Left cardiac atrium (tissue), 4 donors: ENCODE measurements around the gene LOXHD1. TPM values are rescaled to one million over a fixed set of nuclear protein-coding genes. Genes with fewer than 3 reads are reported as not detected.

Source experiments
- ATAC-seq, 2 donors: fragments of 200-7000 bp; cut with Tn5 transposase; one replicate each; pipeline ENCODE4 v1.9.1; 2020; ENCODE audit warnings: mild to moderate bottlenecking in 2 of 2, moderate library complexity in 2 of 2
- DNase-seq: peaks from one replicate; pipeline ENCODE4 v3.0.0-alpha.2; 2020
- intact Hi-C, 2 donors: fragments of 100-400 bp; cut with DNase I; formaldehyde crosslinking; loops; one replicate each; pipeline versions ENCODE4 v1.14.1 to v1.15.1; 2022 to 2023
- total RNA-seq, 2 donors: library from RNA; stranded (reverse); fragmentation: NEBNext Ultra II Directional; extraction: Animal tissue kit (Norgen Biotek cat#: 25700); gene quantifications; one replicate each; pipeline ENCODE4 v1.2.1, GENCODE V29; 2021
- donor health status: DM: no; HTN: yes; CAD: no.
- donor health status: DM: no; HTN: yes; CAD: no; lungs with severe emphysema.
- donor health status: DM: yes; HTN: yes; CAD: no.
- donor health status: Dilated cardiomyopathy.

LOXHD1 gene
- total RNA-seq, 2 donors from 2014 or later: 0.24 to 0.59 TPM

DNA sequence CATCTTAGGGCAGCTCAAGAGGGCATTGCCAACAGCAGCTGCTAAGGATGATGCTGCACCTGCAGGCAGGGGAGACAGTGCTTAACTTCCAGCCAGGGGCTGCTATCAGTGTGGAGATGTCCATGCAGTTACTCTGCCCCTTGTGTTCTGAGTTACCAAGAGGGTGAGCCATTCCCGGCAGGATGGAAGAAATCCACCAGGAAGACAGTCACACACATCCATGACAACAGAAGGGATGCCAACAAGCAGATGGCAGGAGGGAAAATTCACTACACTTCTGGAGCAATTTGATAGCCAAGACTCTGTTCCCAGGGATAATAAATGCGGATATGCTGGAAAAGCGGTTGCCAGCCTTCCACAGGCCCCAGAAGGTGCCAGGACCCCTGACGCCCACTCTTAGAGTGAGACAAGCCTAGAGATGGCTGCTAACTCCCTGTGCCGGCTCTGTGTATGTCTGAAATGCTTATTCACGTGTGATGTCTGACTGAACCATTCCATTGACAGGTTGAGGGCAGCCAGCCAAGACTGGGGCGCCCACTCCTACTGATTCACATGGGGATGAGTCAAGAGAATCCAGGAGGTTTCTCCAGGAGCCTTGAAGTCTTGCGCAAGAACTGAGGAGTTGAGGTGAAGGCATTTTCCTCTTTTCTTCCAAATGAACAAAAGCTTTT, 24.5 kb downstream of the LOXHD1 start:
- intact Hi-C loops: no loop called here
- peak in 1 of 2 donors; percentile 91 for ATAC-seq

DNA sequence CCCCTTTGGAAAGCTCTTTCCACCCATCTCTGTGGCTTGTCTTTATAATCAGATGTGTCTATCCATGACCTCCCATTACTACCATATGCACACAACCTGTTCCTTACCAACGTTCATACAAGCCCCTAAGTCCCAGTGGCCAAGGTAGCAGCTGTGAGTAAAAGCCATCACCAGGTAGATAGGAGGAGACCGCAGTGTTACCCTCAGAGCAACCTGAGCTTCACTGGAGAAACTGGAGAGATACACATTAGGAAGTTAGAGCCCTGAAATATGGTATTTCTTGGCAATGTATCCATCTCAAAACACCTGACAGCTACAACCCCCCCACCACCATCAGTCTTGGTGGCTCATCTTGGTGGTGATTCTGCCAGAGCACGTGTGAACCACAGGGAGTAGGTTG, 26.0 kb downstream of the LOXHD1 start:
- ATAC-seq (no peak), DNase-seq (no peak)
- intact Hi-C loops: no loop called here

More for the DNA sequence above, 24.5 kb downstream of the LOXHD1 start:
- DNase-seq: no peak

- DNase-seq (no peak), ATAC-seq (no peak)
- intact Hi-C loops: no loop called here
These were observed 26.9 kb downstream of the LOXHD1 start for GRCh38 chr18:46630160-46630559.

- DNase-seq: no peak
- ATAC-seq: no peak
- intact Hi-C loops: no loop called here
These were observed 27.7 kb downstream of the LOXHD1 start for GRCh38 chr18:46629361-46629760.

- intact Hi-C loops: no loop called here
- no peak for DNase-seq
- no peak for ATAC-seq
These were observed 28.8 kb downstream of the LOXHD1 start for GRCh38 chr18:46628206-46628605.

- DNase-seq: no peak
- intact Hi-C loops: no loop called here
- no peak for ATAC-seq
These were observed 29.9 kb downstream of the LOXHD1 start for GRCh38 chr18:46627136-46627535.

- ATAC-seq: no peak
- no peak for DNase-seq
- intact Hi-C loops: no loop called here
These were observed 32.0 kb downstream of the LOXHD1 start for GRCh38 chr18:46625069-46625468.

DNA sequence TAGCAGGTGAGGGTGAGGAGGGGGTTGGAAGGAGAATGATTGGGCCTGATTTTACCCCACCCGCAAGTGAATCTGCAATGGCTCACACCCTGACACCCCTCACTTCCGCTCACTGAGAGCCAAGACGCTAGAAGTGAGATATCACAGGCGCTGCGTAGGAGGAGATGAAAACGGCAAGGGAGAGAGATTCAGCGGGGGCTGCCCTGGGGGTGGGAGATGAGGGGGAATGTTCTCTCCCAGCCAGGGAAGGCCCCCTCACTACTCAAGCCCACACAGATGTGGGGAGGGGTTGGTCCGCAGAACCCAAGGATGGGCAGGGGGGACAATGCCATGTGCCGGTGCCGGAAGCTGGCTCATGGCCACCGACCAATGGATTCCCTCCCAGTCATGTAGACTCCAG, 32.9 kb downstream of the LOXHD1 start:
- intact Hi-C loops: no loop called here
- ATAC-seq: peak; percentile 45 to 60
- no peak for DNase-seq

DNA sequence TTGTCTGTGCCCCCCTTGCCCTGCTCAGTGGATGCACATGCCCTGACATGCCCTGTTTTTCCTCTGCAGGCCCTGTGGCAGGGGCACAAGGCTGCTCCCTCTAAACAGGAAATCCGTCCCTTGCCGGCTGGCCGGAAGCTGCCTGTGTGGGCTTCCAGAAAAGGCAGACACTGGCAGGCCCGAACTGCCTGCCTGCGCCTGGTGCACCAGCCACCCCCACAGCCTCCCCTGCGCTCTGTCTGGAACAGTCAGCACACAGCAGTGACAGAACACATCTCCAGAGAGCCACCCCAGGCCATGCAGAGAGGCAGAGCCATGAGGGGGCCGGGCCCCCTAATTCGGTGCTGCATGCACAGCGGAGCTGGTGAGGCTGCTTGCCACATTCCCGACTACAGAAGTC, 33.5 kb downstream of the LOXHD1 start:
- intact Hi-C loops: no loop called here
- ATAC-seq: peak; percentile 75 to 83

DNA sequence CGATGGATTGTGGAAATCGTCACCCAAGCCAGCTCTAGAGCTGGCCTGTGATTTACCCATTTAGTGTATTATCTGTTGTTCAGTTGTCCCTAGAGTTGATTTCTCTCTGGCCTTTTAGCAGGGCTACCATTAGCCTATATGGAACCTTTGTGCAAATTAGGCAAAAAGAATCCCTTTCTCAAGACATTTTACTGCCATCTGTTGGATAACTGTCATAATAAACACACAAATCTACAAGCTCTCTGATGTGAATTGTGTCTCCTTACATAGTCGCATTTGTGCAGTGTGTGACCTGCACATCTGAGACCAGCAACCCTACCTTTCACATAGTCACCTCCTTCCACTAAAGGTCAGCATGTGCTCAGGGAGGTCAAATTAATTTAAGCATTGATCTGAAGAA, 34.0 kb downstream of the LOXHD1 start:
- ATAC-seq (no peak), DNase-seq (no peak)
- intact Hi-C loops: no loop called here

More for the DNA sequence above, 33.5 kb downstream of the LOXHD1 start:
- DNase-seq: peak; percentile 38

DNA sequence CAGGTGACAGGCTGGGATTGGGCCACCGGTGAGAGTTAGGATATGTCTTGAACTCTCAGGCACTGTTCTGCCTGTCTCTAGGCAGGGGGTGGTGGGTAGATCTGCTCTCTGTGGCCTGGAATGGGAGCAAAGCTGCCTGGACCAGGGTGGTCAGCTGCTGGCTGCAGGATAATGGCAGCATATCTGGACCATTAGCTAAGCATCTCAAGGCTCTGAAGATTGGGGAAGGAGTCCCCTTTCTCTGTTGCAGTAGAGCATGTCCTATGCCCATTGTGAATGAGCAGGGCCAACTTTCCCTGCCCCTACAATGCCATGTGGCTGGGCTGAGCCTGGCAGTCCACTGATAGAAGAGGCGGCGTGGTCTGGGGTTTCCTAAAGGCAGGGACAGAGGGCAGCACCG, 34.6 kb downstream of the LOXHD1 start:
- intact Hi-C loops: no loop called here
- no peak for ATAC-seq
- DNase-seq: no peak

DNA sequence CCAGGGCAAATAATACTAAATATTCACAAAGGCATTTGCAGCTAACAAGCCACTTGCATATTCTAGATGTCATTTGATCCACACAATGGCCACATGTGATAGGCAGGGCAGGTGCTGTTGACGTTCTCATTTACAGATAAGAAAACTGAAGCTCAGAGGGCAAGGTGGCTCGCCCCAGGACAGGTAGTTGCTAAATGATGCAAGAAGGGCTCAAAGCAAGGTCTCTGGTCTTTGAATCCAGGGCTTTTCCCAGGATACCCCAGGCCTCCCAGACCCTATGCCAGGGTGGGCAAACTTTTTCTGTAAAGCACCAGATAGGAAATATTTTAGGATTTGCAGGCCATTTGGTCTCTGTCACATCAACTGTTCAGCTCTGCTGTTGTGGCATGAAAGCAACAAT, 35.1 kb downstream of the LOXHD1 start:
- no peak for DNase-seq
- ATAC-seq: no peak
- intact Hi-C loops: no loop called here

DNA sequence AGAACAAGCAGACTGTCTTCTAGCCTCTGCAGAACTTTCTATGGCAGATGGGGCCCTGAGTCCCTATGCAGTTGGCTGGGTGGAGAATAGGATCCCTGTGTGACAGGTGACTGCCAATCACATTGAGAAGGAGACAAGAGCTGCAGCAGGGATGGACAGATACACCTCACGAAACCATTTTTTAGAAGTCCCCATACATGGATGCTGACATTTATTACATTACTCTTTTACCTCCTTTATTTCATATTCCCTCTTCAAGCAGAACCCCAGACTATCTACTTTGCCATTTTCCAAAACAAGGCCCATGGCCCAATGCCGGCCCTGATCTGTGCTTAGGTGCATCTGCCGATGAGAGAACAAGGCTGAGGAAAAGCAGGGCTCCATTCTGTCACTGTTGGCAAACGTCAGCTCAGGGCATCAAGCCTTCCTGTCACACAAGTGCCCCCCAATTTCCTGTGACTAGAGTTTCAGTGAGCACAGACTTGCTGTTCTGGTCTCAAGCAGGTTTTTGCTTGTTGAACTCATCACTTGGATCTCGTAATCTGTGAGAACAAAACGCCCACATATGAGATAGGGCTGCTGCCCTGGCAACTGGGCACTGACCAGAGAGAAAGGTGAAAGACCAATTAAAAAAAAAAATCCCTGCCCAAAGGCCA, 35.8 kb downstream of the LOXHD1 start:
- DNase-seq (no peak), ATAC-seq (no peak)
- intact Hi-C loops: no loop called here

- ATAC-seq (no peak), DNase-seq (no peak)
- intact Hi-C loops: no loop called here
These were observed 37.5 kb downstream of the LOXHD1 start for GRCh38 chr18:46619559-46619958.

GRCh38 chr18:46615720-46616119, 41.3 kb downstream of the LOXHD1 start:
- intact Hi-C loops: no loop called here
- ATAC-seq (no peak), DNase-seq (no peak)

- DNase-seq (no peak), ATAC-seq (no peak)
- intact Hi-C loops: no loop called here
These were observed 48.0 kb downstream of the LOXHD1 start for GRCh38 chr18:46609048-46609447.

DNA sequence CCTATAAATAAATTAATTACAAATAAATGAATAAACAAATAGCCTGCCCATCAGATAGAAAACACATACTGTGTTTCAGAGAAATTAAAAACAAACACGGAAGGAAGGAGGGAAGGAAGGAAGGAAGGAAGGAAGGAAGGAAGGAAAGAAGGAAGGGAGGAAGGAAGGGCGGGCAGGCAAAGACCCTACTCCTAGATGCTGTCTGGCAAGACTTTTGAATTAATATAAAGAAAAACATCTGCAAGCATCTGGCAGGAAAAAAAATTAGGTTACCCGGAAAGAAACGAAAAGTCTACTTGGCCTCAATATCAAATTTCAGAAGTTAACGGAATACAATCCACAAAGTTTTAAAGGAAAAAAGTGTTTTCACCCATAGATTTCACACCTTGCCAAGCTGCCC, 49.1 kb downstream of the LOXHD1 start:
- DNase-seq (no peak), ATAC-seq (no peak)
- intact Hi-C loops: no loop called here

DNA sequence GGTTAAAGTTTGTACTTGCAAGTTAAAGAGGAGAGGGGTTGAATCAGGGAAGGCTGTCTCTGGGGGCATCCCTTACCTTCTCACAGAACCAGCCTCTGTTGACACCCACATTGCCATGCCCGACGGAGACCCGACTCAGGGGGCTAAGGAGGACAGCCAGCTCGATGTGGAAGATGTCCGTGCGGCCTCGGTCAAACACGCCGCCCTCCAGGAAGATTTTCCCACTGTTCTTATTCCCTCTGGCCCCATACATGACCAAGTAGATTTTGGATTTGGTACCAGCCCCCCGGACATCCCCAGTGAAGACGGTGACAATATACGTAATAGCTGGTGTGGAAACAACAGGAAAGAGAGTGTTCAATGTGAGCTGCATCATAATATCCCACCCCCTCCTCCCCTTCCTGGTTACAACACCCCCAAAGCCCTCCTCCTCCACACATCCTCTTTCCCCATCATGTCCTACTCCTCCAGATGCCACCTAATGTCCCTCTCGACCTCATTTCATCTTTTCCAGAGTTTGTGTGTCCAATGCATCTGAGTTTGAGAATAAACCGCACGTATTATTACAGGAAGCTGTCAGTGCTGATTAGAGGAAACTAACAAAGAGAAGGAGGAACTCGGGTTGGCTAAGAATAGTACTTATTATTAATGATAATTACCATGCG, 55.7 kb downstream of the LOXHD1 start:
- intact Hi-C loops: no loop called here
- ATAC-seq: no peak
- DNase-seq: no peak

GRCh38 chr18:46596119-46596518, 60.9 kb downstream of the LOXHD1 start:
- DNase-seq: no peak
- no peak for ATAC-seq
- intact Hi-C loops: no loop called here

- intact Hi-C loops: no loop called here
- ATAC-seq (no peak), DNase-seq (no peak)
These were observed 65.1 kb downstream of the LOXHD1 start for GRCh38 chr18:46591783-46592391.
